Activated T-cell treated with anti-CD3 and anti-CD28 coated beads for 4 hours (primary cell): ENCODE data around the gene PSKH1.
A peak's percentile ranks its signal among the peaks of the same experiment; 100 is the strongest.
"Not testable (repeated sequence)": the region's sequence is repeated elsewhere in the genome, so short reads cannot be mapped to it uniquely, and the experiment has no call there.

Source experiments
- DNase-seq: peaks from one replicate; pipeline ENCODE4 v3.0.0-alpha.2; 2020

Gene PSKH1

GRCh38 chr16:67927131-67927941 is 34.3 kb downstream of the PSKH1 start:
- no peak for DNase-seq

GRCh38 chr16:67928147-67928546 is 35.1 kb downstream of the PSKH1 start:
- no peak for DNase-seq

DNA sequence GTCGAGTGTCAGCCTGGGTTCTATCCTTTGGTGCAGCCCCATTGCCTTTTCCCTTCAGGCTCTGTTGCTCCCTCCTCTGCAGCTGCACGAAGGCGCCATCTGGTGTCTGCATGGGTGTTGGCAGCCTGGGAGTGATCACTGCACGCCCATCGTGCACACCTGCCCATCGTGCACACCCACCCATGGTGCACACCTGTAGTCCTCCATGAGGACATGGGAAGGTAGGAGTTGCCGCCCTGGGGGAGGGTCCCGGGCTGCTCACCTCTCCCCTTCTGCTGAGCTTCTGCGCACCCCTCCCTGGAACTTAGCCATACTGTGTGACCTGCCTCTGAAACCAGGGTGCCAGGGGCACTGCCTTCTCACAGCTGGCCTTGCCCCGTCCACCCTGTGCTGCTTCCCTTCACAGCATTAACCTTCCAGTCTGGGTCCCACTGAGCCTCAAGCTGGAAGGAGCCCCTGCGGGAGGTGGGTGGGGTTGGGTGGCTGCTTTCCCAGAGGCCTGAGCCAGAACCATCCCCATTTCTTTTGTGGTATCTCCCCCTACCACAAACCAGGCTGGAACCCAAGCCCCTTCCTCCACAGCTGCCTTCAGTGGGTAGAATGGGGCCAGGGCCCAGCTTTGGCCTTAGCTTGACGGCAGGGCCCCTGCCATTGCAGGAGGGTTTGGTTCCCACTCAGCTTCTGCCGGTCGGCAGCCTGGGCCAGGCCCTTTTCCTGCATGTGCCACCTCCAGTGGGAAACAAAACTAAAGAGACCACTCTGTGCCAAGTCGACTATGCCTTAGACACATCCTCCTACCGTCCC is 35.7 kb downstream of the PSKH1 start:
- peak; percentile 69 for DNase-seq

- no peak for DNase-seq
Measured at GRCh38 chr16:67930191-67930590, 37.1 kb downstream of the PSKH1 start.

DNA sequence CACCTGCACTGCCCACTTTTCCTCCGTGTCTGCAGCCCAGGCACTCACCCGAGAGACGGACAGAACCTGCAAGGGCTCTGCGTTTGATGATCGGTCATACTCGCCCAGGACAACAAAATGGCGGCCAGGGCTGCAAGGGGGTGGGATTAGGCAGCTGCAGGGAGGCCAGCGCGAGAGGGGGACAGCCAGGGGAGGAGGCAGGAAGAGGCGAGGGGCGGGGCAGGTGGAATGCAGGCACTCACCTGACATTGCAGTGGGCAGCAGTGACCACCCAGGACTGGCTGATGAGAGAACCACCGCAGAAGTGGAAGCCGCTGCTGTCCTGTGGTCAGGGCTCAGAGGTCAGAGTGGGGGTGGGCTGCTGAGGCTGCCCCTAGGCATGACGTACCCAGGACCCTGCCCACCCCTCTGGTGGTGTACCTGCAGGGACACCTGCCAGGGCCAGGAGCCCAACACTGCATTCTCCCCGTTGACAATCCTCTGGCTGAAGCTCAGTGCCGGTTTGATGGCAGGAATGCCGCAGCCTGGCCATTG is 37.7 kb downstream of the PSKH1 start:
- DNase-seq: no peak

DNA sequence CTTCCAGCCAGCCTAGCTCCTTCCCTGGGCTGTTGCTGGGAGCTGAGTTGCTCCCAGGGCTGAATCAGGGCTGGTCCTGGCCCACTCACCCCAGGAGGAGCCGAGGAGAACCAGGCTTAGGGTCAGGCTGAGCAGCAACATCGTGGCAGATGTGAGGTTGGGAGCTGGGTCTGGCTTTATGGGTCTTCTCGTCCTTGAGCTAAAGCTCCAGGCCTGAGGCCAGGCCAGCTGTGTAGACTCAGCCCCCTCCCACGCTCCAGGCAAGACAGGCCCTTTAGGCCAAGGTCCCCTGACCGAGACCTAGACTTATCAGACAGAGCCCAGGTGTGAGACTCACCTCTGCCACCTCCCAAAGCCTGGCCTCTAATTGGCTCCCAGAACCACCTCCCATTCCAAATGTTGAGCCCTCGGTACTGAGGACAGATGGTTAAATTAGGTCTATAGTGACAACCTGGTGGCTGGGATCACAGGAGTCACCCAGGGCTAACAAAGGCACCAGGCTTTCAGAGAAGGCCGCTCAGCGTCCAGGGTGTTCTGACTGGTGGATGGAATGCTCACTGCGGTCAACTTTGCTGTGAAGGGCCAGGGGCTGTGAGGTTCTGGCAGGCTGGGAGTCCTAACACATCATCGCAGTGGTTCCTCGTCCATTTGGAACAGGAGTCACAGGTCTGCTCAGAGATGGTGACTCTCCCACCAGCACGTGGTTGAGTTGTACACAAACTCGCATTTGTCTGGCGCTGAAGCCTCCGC is 38.8 kb downstream of the PSKH1 start, which contains the start of gene CTRL:
Gene CTRL, minus strand, starts transcription at position 151 of the 750 bp plus-strand sequence. Its CDS starts 10 bp downstream, at position 141.
- no peak for DNase-seq

- no peak for DNase-seq
Measured at GRCh38 chr16:67932462-67932840, 39.4 kb downstream of the PSKH1 start.

DNA sequence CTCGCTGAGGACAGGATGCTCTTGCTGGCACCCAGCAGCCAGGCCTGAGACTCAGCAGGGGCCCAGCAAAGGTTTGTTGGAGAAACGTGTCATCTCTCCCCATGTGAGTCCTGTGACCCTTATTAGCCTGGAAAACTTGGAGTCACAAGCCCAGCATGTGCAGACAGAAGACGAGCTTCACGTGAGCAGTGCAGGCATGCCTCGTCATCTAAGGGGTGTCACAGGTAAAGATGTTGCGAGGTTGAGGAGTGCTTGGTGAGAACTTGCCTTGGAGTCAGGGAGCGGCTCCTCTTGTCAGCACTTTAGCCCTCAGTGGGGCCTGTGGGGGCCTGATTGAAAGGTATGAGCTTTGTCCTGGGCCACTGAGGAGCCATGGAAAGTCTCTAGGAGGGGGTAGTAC is 40.8 kb downstream of the PSKH1 start:
- no peak for DNase-seq

DNA sequence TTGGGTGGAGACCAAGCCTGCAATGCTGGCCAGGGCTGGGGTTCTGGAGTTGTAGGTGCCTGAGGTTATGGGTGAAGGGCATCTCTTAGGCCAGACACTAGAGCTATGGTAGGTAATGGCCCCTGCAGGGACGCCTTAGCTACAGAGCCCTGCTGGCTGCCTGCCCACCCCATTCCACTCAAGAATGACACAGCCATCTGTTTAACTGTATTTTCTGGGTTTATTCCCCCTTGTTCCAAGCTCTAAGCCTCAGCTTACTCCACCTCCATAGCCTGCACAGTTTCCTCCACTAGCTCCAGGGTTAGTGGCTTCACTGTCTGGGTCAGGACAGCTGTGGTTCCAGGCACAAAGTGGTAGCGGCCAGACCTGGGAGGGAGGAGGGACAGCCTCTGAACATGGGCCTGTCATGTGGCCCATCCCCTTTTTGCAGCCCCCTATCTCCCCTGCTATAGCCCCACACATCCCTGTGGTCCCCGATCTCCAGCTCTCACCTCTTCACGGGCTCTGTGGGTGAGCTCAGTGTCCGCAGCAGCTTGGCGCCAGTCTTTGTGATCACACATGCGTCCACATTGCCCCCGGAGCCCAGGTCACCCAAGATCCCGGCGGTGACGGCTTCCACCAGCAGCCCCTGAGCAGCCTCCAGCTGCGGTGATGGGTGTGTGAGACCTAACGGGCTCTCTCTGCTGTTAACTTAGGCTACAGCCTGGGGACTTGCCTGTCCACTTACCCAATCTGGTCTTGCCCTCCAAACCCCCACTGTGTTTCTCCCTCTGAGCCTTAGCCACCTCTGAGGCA is 41.4 kb downstream of the PSKH1 start:
- no peak for DNase-seq

- DNase-seq: no peak
Measured at GRCh38 chr16:67935101-67935401, 42.0 kb downstream of the PSKH1 start.

DNA sequence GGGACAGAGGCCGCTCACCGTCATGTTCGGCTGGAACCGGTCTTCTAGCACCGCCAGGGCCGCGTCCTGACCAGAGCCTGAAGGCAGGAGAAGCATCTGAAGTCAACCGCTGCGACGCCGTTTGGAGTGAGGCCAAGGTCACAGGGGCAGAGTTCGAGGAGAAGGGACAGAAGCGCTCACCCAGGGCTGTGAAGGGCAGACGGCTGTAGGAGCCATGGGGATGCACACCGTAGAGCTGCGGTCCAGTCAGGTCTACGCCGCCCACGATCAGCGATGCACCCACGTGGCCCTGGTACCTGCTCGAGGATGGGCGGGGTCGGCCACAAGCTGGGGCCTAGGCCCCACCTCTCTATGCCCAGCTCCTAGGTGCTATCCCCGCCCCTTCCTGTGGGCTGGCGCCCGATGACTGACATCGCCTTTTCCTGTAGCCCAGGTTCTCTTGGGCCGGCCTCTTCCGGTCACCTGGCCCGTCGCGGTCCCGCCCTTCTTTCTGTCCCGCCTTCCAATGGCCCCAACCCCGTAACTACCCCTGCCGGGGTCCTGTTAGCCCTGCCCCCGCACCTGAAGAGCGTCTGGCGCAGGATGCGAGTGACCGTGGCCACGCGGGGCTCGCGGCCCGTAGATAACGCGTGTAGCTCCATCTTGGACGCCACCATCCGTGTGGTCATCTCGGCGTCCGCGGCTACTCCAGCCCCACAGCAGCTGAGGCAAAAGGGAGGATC is 42.5 kb downstream of the PSKH1 start:
- DNase-seq: peak; percentile 91

DNA sequence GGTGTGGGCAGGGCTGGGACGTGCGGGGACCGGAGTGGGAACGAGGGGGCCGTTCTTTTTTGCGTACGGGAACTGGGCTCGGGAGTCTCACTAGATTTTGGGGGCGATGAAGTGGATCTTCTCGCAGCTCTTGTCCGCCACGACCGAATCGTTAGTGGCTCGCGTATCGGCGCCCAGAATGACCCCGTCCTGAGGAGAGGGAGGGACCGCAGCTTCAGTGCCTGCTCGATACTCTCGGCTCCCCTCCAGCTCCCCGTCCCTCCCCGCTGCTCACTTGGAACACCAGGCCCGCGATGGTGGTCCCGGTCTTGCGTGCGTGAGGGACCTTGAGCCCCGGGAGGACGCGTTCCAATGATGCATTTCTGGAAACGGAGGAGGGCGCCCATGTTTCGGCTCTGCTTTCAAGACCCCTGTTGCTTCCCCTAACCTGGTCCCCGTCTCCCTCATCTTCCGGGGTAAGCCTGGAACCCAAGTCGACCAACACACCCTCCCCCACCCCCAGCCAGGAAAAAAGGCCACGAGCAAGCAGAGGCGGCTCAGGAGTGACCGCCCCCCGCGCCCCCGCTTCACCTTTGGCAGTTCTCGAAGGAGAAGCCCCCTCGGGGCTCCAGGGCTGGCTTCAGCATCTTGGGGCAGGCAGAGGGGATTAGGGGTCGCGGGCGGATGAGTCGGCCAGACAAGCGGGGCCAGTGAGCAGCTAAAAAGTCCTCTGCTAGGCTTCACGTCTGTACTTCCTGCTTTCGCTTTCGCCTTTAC is 43.2 kb downstream of the PSKH1 start, which contains the start of gene PSMB10:
Gene PSMB10, minus strand, starts transcription at position 727 of the 756 bp plus-strand sequence. Its CDS starts 101 bp downstream, at position 626.
- DNase-seq: peak; percentile 33

DNA sequence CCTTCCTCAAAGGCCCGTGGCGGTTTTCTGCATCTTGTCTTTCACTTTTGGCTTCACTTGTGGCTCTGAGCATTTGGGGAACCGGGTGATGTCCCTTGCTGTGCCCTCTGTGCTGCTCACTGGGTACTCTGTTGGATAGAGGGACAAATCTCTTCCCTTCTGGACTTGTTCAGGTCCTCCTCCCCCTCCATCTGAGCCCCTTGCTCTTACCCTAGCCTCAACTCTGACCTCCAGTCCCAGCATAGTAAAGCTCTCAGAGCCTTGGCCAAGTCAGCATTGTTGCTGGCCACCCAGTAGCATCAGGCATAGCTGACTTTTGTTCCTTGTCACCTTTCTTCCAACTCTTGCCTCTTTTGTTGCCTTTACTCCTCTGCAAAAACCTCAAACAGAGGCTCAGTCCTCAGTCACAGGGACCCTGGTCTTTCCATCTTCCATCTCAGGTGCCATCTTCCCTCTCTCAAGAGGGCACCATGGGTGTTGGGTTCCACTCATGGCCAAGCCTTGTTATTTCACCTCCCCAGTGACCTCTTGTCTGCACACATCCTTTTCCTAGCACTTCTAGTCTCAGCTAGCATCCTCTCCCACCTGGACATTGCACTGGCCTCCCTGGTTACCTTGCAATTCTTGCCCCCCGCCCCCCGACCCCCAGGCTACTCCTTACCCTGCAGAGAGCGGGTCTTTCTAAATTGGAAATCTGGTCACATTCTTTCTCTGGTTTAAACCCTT is 44.0 kb downstream of the PSKH1 start:
- peak; percentile 69 for DNase-seq

DNA sequence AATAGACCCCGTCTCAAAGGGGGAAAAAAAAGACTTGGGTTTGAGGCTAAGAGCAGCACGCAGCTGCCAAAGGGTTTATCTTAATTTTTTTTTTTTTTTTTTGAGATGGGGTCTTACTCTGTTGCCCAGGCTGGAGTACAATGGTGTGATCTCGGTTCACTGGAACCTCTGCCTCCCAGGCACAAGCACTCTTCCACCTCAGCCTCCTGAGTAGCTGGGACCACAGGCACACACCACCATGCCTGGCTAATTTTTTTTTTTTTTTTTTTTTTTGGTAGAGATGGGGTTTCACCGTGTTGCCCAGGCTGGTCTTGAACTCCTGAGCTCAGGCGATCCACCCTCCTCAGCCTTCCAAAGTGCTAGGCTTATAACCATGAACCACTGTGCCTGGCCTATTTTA is 44.7 kb downstream of the PSKH1 start:
- DNase-seq: not testable (repeated sequence)

DNA sequence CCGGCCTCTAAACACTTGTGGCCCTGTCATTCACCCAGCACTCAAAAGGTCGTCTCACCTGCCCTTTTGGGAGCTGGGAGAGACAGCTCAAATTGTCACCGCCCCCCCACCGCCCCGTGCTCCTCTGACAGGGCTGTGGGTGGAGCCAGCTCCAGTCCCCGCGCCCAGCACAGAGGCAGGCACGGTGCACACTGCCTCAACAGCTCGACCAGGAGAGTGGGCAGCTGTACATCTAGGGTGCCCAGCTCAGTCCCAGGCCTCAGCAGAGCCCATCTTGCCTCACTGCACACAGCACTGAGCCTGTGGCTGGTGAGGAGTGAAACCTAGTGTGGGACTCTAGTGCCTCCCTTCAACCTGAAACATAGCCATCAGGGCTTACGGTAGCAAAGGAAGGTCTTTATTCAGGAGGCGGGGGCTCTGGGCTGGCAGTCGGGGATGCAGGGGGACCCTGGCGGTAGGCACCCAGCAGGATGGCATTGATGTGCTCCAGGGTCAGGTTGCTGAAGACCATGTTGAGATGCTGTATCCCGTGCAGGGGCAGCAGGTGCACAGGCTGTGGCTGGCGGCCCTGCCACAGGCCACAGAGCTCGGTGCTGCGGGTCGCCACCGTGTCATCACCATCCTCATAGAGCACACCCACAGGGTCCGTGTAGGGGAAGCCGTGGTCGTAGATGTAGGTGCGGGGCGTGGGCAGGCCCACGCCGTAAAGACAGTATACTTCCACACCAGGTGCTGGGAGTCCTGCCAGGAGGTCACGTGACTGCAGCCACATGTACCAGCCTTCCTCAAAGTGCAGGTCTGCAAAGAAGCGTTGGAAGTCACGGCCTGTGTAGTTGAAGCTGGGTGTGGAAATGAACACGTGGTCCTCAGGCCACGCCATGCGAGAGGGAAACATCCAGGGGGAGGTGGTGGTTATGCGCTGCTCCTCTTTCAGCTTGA is 46.7 kb downstream of the PSKH1 start:
- DNase-seq: peak; percentile 43

DNA sequence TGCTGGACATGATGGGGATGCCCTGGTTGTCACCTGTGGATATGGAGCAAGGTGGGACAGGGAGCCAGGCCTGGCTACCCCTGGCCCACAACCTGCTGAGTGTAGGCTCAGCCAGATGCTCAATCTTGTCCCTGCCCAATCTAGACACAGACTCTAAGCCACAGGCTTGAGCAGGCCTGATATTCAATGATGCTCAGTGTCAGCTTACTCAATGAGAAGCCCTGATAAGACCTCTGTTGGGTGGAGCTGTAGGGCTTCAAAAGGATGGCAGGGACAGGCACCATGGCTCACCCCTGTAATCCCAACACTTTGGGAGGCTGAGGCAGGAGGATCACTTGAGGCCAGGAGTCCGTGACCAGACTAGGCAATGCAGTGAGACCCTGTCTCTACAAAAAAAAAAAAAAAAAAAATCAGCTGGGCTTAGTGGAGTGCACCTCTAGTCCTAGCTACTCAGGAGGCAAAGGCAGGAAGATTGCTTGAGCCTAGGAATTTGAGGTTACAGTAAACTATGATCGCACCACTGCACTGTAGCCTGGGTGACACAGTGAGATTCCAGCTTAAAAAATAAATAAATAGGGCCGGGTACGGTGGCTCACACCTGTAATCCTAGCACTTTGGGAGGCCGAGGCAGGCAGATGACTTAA is 47.5 kb downstream of the PSKH1 start:
- DNase-seq: no peak

GRCh38 chr16:67941469-67942199 is 48.6 kb downstream of the PSKH1 start:
- DNase-seq: no peak

- DNase-seq: no peak
Measured at GRCh38 chr16:67942200-67942509, 49.1 kb downstream of the PSKH1 start.
